ENCODE results near the gene NDFIP2.

The NDFIP2 gene

DNA sequence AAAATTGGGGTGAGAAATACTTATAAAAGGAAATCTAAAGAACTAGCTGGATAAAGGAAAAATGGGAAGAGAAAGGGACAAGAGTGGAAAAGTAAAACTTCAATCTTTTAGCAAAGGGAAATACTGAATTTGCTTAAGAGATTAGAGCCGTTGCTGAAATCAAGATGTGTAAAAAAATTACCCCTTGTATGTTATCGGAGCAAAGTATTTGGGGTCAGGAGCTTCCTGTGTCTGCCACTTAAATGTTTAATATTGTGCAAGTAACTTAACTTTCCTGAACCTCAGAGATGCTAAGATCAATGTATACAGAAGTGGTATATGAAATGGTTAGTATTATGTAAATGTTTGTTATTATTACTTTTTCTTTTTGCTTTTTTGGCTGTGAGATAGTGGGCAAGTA is 51.6 kb downstream of the NDFIP2 start:
- H3K9me3 ChIP-seq (ENCODE audit: control insufficient read depth, insufficient read depth, low read length) = no peaks in the 10 kb centered on the region
- H3K36me3 ChIP-seq (ENCODE audit: control insufficient read depth, insufficient read depth, low read length) = no peaks in the 10 kb centered on the region
- H3K4me3 ChIP-seq (ENCODE audit: low read length) = no peak overlapping the region
- no peaks in the 10 kb centered on the region for H3K27me3 ChIP-seq (ENCODE audit: control insufficient read depth, insufficient read depth, low read length)
- DNase-seq (ENCODE audit: low read depth, low spot score) = no peak
- H3K27ac ChIP-seq (ENCODE audit: low read length) = no peak overlapping the region
- no CpG with 5 or more reads among the region's 2 CpGs for WGBS (ENCODE audit: insufficient coverage, insufficient read length)
- H3K4me1 ChIP-seq (ENCODE audit: control insufficient read depth, insufficient read depth, low read length) = no peaks in the 10 kb centered on the region

DNA sequence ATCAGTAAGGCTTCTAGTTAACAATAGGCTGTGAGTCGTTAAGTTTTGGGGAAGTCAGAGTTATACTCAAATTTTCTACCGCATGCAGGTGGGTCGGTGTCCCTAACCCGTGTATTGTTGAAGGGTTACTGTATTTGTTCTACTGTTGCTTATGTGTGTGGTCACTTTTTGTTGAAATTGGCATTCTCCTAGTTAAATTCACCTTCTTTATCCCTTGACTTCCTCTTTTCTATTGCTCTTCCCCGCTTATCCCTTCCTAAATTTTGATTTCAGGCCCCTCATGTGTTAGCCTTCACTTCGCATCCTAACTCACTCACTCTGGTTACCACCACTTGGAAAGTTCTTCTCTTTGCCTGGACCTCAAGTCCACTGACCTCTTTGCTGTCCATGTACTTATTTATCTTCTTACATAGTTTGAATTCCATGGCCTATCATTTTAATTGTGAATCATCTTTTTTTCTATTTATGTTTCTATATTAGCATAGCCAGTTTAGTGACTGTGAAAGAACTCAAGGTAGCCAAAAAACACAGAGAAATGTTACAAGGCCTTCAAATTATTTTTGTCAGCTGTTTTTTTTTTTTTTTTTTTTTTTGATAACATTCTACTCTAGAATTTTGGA is 52.9 kb downstream of the NDFIP2 start:
- Histone ChIP-seq H3K9me3 (ENCODE audit: control insufficient read depth, insufficient read depth, low read length) (no peaks in the 10 kb centered on the region), H3K4me3 (ENCODE audit: low read length) (no peak overlapping the region), H3K27ac (ENCODE audit: low read length) (no peak overlapping the region), H3K4me1 (ENCODE audit: control insufficient read depth, insufficient read depth, low read length) (no peaks in the 10 kb centered on the region), H3K36me3 (ENCODE audit: control insufficient read depth, insufficient read depth, low read length) (no peaks in the 10 kb centered on the region), H3K27me3 (ENCODE audit: control insufficient read depth, insufficient read depth, low read length) (no peaks in the 10 kb centered on the region)
- no peak for DNase-seq (ENCODE audit: low read depth, low spot score)
- WGBS (ENCODE audit: insufficient coverage, insufficient read length) = no CpG with 5 or more reads among the region's 6 CpGs

DNA sequence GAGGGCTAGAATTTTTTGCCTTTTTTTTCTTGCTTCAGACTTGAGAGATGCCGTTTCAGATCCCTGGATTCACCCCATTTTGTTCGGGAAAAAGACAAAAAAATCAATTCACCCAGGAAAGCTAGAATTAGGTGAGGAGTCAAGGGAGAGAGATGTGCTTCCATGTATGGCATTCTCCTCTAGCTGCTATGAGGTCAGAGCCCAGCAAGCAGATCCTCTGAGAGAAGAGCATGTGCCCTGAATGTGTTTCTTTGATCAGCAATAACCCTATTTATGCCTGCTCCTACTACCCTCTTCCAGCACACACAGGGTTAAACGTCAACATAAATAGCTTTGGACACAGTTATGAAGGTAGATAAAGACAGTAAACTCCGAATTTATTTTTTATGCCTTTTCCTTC is 53.6 kb downstream of the NDFIP2 start:
- Histone ChIP-seq H3K9me3 (ENCODE audit: control insufficient read depth, insufficient read depth, low read length) (no peaks in the 10 kb centered on the region), H3K4me1 (ENCODE audit: control insufficient read depth, insufficient read depth, low read length) (no peaks in the 10 kb centered on the region), H3K4me3 (ENCODE audit: low read length) (no peak overlapping the region), H3K27ac (ENCODE audit: low read length) (no peak overlapping the region), H3K36me3 (ENCODE audit: control insufficient read depth, insufficient read depth, low read length) (no peaks in the 10 kb centered on the region), H3K27me3 (ENCODE audit: control insufficient read depth, insufficient read depth, low read length) (no peaks in the 10 kb centered on the region)
- WGBS (ENCODE audit: insufficient coverage, insufficient read length) = no CpG with 5 or more reads among the region's 4 CpGs
- DNase-seq (ENCODE audit: low read depth, low spot score) = no peak

DNA sequence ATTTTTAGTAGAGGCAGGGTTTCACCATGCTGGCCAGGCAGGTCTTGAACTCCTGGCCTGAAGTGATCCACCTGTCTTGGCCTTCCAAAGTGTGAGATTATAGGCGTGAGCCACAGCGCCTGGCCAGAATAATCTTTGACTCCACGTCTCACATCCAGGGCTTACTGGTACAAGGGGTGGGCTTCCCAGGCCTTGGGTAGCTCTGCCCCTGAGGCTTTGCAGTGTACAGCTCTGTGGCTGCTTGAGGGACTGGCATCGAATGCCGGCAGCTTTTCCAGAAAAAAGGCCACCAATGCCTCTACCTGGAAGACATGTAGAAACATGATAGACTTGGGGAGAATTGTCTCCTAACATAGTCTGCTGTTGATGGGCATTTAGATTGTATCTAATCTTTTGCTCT is 57.8 kb downstream of the NDFIP2 start:
- H3K36me3 ChIP-seq (ENCODE audit: control insufficient read depth, insufficient read depth, low read length) = no peaks in the 10 kb centered on the region
- H3K4me3 ChIP-seq (ENCODE audit: low read length) = no peak overlapping the region
- no peak for DNase-seq (ENCODE audit: low read depth, low spot score)
- H3K27ac ChIP-seq (ENCODE audit: low read length) = no peak overlapping the region
- H3K9me3 ChIP-seq (ENCODE audit: control insufficient read depth, insufficient read depth, low read length) = no peaks in the 10 kb centered on the region
- WGBS (ENCODE audit: insufficient coverage, insufficient read length) = no CpG with 5 or more reads among the region's 5 CpGs
- H3K4me1 ChIP-seq (ENCODE audit: control insufficient read depth, insufficient read depth, low read length) = no peaks in the 10 kb centered on the region
- H3K27me3 ChIP-seq (ENCODE audit: control insufficient read depth, insufficient read depth, low read length) = no peaks in the 10 kb centered on the region

DNA sequence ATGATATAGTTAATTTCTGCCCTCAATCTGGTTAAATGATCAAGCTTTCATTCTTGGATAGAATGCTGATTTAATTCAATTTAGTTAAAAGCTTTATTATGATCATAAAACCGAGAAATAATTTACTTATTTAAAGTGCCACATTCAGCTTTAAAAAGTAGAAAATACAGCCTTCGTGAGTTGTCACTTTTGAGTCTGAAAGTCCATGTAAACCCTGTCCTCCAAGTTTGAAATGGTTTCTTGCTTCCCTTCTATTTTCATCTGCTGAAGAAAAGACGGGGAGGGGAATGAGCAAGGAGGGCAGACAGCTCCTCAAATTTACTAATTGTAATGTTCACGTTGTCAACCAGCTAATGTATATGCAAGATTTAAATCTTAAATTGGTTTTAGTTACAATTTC is 59.5 kb downstream of the NDFIP2 start:
- Histone ChIP-seq H3K36me3 (ENCODE audit: control insufficient read depth, insufficient read depth, low read length) (no peaks in the 10 kb centered on the region), H3K9me3 (ENCODE audit: control insufficient read depth, insufficient read depth, low read length) (no peaks in the 10 kb centered on the region), H3K4me3 (ENCODE audit: low read length) (no peak overlapping the region), H3K27me3 (ENCODE audit: control insufficient read depth, insufficient read depth, low read length) (no peaks in the 10 kb centered on the region), H3K4me1 (ENCODE audit: control insufficient read depth, insufficient read depth, low read length) (no peaks in the 10 kb centered on the region), H3K27ac (ENCODE audit: low read length) (no peak overlapping the region)
- DNase-seq (ENCODE audit: low read depth, low spot score) = no peak
- no CpG with 5 or more reads among the region's 4 CpGs for WGBS (ENCODE audit: insufficient coverage, insufficient read length)

DNA sequence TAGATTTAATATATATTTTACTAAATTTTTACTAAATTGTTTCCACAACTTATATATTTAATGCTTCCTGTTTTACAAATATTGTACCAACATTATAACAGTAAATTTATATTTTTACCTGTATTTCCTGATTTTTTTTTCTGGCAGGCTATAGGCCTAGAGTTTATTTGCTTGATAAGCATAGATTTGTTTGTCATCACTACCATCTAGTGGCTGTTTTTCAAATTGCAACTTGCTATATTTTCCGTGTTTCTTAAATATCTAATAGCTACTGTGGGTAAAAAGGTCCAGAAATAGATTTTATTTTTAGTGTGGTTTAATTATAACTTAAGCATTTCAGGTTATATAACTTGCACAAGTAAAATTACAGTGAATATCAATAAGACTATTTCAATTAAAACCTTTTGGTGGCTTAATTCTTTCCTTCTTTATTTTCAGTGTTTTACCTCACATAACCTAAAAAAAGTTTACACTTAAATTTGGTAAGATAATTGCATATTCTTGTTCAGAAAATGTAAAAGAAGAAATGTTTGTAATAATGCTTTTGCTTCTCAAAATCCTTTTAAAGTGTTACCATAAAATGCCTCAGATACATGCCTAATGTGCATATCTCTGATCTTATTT is 60.6 kb downstream of the NDFIP2 start:
- peak; percentile 16 for DNase-seq (ENCODE audit: low read depth, low spot score)
- H3K27ac ChIP-seq (ENCODE audit: low read length) = no peak overlapping the region
- WGBS (ENCODE audit: insufficient coverage, insufficient read length) = no CpG with 5 or more reads among the region's 1 CpG

DNA sequence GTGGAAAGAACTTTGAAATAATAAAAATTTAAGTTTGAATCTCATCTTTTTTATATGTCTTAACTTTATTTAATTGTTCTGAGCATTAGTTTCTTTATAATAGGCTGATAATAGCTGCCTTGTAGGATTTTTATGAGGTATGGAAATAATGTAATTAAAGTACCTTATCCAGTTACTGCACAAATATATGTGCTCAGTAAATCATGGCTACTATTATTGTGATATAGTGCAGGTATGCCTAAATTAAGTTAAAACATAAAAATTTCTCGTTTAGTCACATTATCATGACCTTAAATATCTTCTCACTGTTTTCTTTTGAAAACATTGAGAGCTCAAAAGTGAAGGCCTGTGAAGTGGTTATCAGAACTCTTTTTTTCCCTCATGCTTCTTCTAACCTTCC is 62.9 kb downstream of the NDFIP2 start:
- no peaks in the 10 kb centered on the region; the same call in 1 of the 2 replicates for H3K4me1 ChIP-seq (ENCODE audit: control insufficient read depth, insufficient read depth, low read length)
- DNase-seq (ENCODE audit: low read depth, low spot score) = no peak
- H3K27me3 ChIP-seq (ENCODE audit: control insufficient read depth, insufficient read depth, low read length) = no peaks in the 10 kb centered on the region
- no CpG with 5 or more reads among the region's 1 CpG for WGBS (ENCODE audit: insufficient coverage, insufficient read length)
- no peaks in the 10 kb centered on the region for H3K9me3 ChIP-seq (ENCODE audit: control insufficient read depth, insufficient read depth, low read length)
- no peak overlapping the region for H3K4me3 ChIP-seq (ENCODE audit: low read length)
- no peak overlapping the region for H3K27ac ChIP-seq (ENCODE audit: low read length)
- H3K36me3 ChIP-seq (ENCODE audit: control insufficient read depth, insufficient read depth, low read length) = no peaks in the 10 kb centered on the region

More for the DNA sequence above, 60.6 kb downstream of the NDFIP2 start:
- no peaks in the 10 kb centered on the region for H3K27me3 ChIP-seq (ENCODE audit: control insufficient read depth, insufficient read depth, low read length)
- H3K36me3 ChIP-seq (ENCODE audit: control insufficient read depth, insufficient read depth, low read length) = no peaks in the 10 kb centered on the region
- no peaks in the 10 kb centered on the region for H3K9me3 ChIP-seq (ENCODE audit: control insufficient read depth, insufficient read depth, low read length)
- no peak overlapping the region for H3K4me3 ChIP-seq (ENCODE audit: low read length)
- H3K4me1 ChIP-seq (ENCODE audit: control insufficient read depth, insufficient read depth, low read length) = no peaks in the 10 kb centered on the region

DNA sequence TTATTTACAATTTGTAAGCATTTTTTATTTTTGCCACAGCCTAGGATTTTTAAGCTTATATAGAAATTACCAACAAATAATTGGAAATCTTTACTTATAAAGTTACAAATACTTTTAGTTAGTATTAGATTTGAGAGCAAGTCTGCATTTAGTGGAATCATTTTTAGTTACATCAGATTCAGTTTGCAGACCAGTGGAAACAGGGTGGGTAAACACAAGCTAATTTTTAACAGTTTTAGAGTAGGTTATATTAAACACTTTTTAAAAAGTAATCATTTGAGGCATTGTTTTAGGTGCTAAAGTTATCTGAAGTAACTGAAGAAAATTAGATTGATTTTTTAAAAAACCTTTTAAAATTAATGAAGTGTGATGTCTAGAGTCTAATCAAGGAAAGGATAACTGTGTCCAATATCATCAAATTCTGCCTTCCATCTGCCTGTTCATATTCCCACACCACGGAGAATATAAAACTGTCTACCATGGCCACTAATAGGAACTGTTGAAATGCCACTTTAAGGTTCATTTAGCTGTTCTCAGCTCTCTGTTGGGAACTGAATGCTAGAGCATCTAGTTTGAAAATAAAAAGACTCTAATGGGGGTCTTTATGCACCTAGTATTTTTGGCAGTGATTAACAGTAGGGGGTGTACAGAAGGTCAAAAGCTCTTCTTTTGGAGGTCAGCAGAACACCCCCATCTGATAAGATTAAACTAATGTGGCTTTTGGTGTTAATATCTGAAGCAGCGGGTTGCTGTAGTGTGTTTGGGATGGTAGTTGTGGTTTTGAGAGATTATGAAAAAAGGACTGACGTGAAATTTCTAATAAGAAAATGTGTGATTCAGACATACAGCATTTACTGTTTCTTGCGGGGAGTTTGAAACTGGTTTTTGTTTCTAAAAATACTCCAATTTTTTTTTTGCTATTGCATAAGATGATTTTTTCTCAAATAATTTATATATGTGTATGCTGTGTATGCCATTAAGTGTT is 66.5 kb downstream of the NDFIP2 start:
- WGBS (ENCODE audit: insufficient coverage, insufficient read length) = 100% methylated on average over 2 of the region's 4 CpGs
- H3K27ac ChIP-seq (ENCODE audit: low read length) = no peak overlapping the region
- H3K4me1 ChIP-seq (ENCODE audit: control insufficient read depth, insufficient read depth, low read length) = no peaks in the 10 kb centered on the region; the same call in 1 of the 2 replicates
- H3K4me3 ChIP-seq (ENCODE audit: low read length) = no peak overlapping the region
- H3K9me3 ChIP-seq (ENCODE audit: control insufficient read depth, insufficient read depth, low read length) = no peaks in the 10 kb centered on the region
- no peaks in the 10 kb centered on the region for H3K36me3 ChIP-seq (ENCODE audit: control insufficient read depth, insufficient read depth, low read length)
- H3K27me3 ChIP-seq (ENCODE audit: control insufficient read depth, insufficient read depth, low read length) = no peaks in the 10 kb centered on the region
- no peak for DNase-seq (ENCODE audit: low read depth, low spot score)

DNA sequence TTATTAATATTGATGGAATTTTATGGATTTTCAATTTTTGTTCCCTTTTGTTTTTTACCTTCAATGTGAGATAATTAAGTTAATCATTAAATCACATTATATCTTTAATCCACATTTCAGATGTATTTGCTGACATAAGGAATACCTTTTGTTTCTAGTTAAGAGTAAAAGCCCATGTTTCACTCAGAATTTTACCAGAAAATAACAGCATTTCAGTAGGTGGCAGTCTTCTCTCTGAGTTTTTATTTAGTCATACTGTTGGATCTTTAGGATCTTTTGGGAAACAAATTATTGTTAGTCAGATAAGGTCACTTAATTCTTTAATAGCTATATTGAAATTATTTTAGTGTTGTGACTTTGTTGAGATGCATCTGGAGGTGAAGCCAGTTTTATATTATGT is 67.9 kb downstream of the NDFIP2 start:
- H3K27ac ChIP-seq (ENCODE audit: low read length) = no peak overlapping the region
- H3K4me3 ChIP-seq (ENCODE audit: low read length) = no peak overlapping the region
- no peaks in the 10 kb centered on the region for H3K9me3 ChIP-seq (ENCODE audit: control insufficient read depth, insufficient read depth, low read length)
- H3K4me1 ChIP-seq (ENCODE audit: control insufficient read depth, insufficient read depth, low read length) = no peaks in the 10 kb centered on the region; the same call in 1 of the 2 replicates
- H3K36me3 ChIP-seq (ENCODE audit: control insufficient read depth, insufficient read depth, low read length) = no peaks in the 10 kb centered on the region
- DNase-seq (ENCODE audit: low read depth, low spot score) = no peak
- no peaks in the 10 kb centered on the region for H3K27me3 ChIP-seq (ENCODE audit: control insufficient read depth, insufficient read depth, low read length)

DNA sequence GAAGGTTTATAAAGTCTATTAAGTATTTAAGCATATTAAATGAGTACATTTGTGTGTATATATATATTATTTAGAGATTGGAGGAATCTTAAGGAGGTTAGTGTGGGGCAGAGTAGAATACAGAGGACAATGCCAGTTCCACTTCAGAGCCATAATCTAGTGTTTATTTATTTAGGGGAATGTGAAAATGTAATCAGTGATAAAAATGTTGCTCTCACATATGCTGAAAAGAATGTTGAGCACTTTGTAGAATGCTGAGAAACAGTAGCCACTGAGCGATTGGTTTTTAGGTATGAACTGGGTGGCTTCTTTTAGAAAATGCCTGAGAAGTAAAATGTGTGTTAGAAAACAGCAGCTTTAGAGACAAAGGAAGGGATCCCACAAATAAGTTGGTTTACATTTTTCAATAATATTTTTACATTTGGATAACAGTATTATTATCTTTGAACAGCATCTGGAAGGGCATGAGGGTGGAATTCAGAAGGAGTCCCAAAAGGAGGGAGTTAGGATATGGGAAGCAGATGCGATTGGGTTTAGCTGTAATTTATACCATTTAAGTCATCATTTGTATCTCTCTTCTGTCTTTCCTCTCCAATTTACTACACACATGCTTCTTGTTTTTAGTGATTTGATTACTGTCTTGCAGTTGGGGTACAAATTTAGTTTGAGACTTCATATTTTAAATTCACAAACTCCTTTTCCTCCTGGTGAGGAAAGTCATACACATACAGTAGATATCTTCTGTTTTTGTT is 68.6 kb downstream of the NDFIP2 start:
- no peaks in the 10 kb centered on the region for H3K36me3 ChIP-seq (ENCODE audit: control insufficient read depth, insufficient read depth, low read length)
- no peaks in the 10 kb centered on the region for H3K27me3 ChIP-seq (ENCODE audit: control insufficient read depth, insufficient read depth, low read length)
- WGBS (ENCODE audit: insufficient coverage, insufficient read length) = no CpG with 5 or more reads among the region's 2 CpGs
- no peak overlapping the region for H3K27ac ChIP-seq (ENCODE audit: low read length)
- DNase-seq (ENCODE audit: low read depth, low spot score) = no peak
- no peak overlapping the region for H3K4me3 ChIP-seq (ENCODE audit: low read length)
- H3K4me1 ChIP-seq (ENCODE audit: control insufficient read depth, insufficient read depth, low read length) = no peaks in the 10 kb centered on the region; the same call in 1 of the 2 replicates
- H3K9me3 ChIP-seq (ENCODE audit: control insufficient read depth, insufficient read depth, low read length) = no peaks in the 10 kb centered on the region
